GM12878 (cell line): ENCODE data around the gene KAZN. TPM values are rescaled to one million over a fixed set of nuclear protein-coding genes. Genes with fewer than 3 reads are reported as not detected.

ENCODE experiments used
- ATAC-seq: fragments of 200-7000 bp; cut with Tn5 transposase; 3 replicates; pipeline ENCODE4 v1.9.1; 2020; ENCODE audit warnings: mild to moderate bottlenecking, moderate library complexity
- BruUV-seq: library from RNA; stranded (reverse); fragments of 400-500 nt; replicated peaks from 2 replicates; lab custom pipeline; 2021; lab: Mats Ljungman, UMichigan
- CTCF ChIA-PET: fragments of 300-600 bp; sonication (Branson Sonifier 250); formaldehyde crosslinking; extraction: SDS; loops from one replicate; lab custom pipeline; 2021; ENCODE audit warnings: inconsistent platforms; lab: Yijun Ruan, JAX
- POLR2A ChIA-PET: fragments of 350-600 bp; formaldehyde crosslinking; extraction: SDS; loops from one replicate; lab custom pipeline; 2021; ENCODE audit warnings: inconsistent platforms; lab: Charles Lee
- RAD21 ChIA-PET: fragments of 300-600 bp; sonication (Branson Sonifier 250); formaldehyde crosslinking; loops from one replicate; lab custom pipeline; 2023; ENCODE audit warnings: antibody characterized with exemption; ENCODE audit not compliant: unreplicated experiment; lab: Charles Lee
- SMC1A ChIA-PET: fragments of 300-600 bp; sonication (Branson Sonifier 250); formaldehyde crosslinking; loops from one replicate; lab custom pipeline; 2023; ENCODE audit not compliant: unreplicated experiment, uncharacterized antibody; lab: Charles Lee
- DNase-seq: peaks from one replicate; pipeline ENCODE4 v3.0.0-alpha.2; 2011; ENCODE audit warnings: low read depth, low spot score
- FAIRE-seq: peaks from 3 replicates; lab custom pipeline; 2011; peaks lifted over from hg19 to GRCh38; lab: Jason Lieb, UNC
- H2AFZ ChIP-seq: 2 replicates; pipeline ENCODE4 v1.6.0; 2011; ENCODE audit warnings: low read depth, low read length, control low read depth; ENCODE audit not compliant: control insufficient read depth
- H3K27ac ChIP-seq: 2 replicates; pipeline ENCODE4 v1.5.1; 2011; ENCODE audit warnings: control low read depth; ENCODE audit not compliant: control insufficient read depth, insufficient read depth
- H3K27me3 ChIP-seq, 2 experiments: replicated peaks in 1 of 2; 2 replicates each; pipeline versions ENCODE4 v1.6.0 to v1.6.1; 2011; ENCODE audit warnings: low read length in 1 of 2; ENCODE audit not compliant: control insufficient read depth in 2 of 2, insufficient read depth in 2 of 2
- H3K36me3 ChIP-seq, 2 experiments: 2 replicates each; pipeline ENCODE4 v1.5.1; 2011; ENCODE audit warnings: low read length in 1 of 2; ENCODE audit not compliant: control insufficient read depth in 2 of 2, insufficient read depth in 2 of 2
- H3K4me1 ChIP-seq: 2 replicates; pipeline ENCODE4 v1.6.1; 2011; ENCODE audit warnings: mild to moderate bottlenecking, low read length, moderate library complexity, mixed read lengths; ENCODE audit not compliant: control insufficient read depth, insufficient read depth
- H3K4me2 ChIP-seq: 2 replicates; pipeline ENCODE4 v1.6.0; 2011; ENCODE audit warnings: control low read depth; ENCODE audit not compliant: control insufficient read depth, insufficient read depth
- H3K4me3 ChIP-seq: fragments of 200-600 bp; sonication (generic); 2 replicates; pipeline ENCODE4 v1.5.1; 2016
- H3K79me2 ChIP-seq: 2 replicates; pipeline ENCODE4 v1.6.0; 2011; ENCODE audit warnings: low read length; ENCODE audit not compliant: control insufficient read depth, insufficient read depth
- H3K9ac ChIP-seq: 2 replicates; pipeline ENCODE4 v1.8.0; 2011; ENCODE audit warnings: low read length, control low read depth, mixed read lengths; ENCODE audit not compliant: control insufficient read depth, insufficient read depth
- H3K9me3 ChIP-seq: replicated peaks from 3 replicates; pipeline ENCODE4 v1.5.1; 2011; ENCODE audit warnings: mild to moderate bottlenecking, low read length; ENCODE audit not compliant: control insufficient read depth, insufficient read depth
- H4K20me1 ChIP-seq: 2 replicates; pipeline ENCODE4 v1.6.0; 2011; ENCODE audit not compliant: control insufficient read depth, insufficient read depth
- ELK1 ChIP-seq: IDR thresholded peaks from 2 replicates; pipeline ENCODE4 v1.6.1; 2012; ENCODE audit warnings: low read depth, low read length, improper control_type of control experiment
- FOXM1 ChIP-seq: IDR thresholded peaks from 2 replicates; pipeline ENCODE4 v1.6.1; 2012; ENCODE audit warnings: low read depth, mild to moderate bottlenecking, inconsistent platforms, low read length, moderate library complexity
- HCFC1 ChIP-seq: fragments of 150-350 bp; IDR thresholded peaks from 2 replicates; pipeline ENCODE4 v1.6.1; 2014; ENCODE audit warnings: low read length
- IKZF2 ChIP-seq, 2 experiments: fragments of 450-650 bp; IDR thresholded peaks; 2 replicates each; pipeline ENCODE4 v1.6.1; 2017; ENCODE audit warnings: mild to moderate bottlenecking in 2 of 2, moderate library complexity in 2 of 2
- IRF4 ChIP-seq: IDR thresholded peaks from 2 replicates; pipeline ENCODE4 v1.6.1; 2011; ENCODE audit warnings: low read depth, low read length
- JUNB ChIP-seq: IDR thresholded peaks from 2 replicates; pipeline ENCODE4 v1.6.1; 2016; ENCODE audit warnings: antibody characterized with exemption, mild to moderate bottlenecking
- KDM1A ChIP-seq: fragments of 200-600 bp; sonication (generic); IDR thresholded peaks from 2 replicates; pipeline ENCODE4 v1.6.1; 2016; ENCODE audit warnings: borderline replicate concordance
- LARP7 ChIP-seq: fragments of 450-650 bp; IDR thresholded peaks from 2 replicates; pipeline ENCODE4 v1.6.1; 2017; ENCODE audit warnings: mild to moderate bottlenecking
- MYB ChIP-seq: fragments of 150-350 bp; IDR thresholded peaks from 2 replicates; pipeline ENCODE4 v1.6.1; 2014; ENCODE audit warnings: mild to moderate bottlenecking, low read depth, low read length, borderline replicate concordance
- SREBF1 ChIP-seq: IDR thresholded peaks from 2 replicates; pipeline ENCODE4 v1.6.1; 2012; ENCODE audit warnings: mild to moderate bottlenecking, low read length
- USF1 ChIP-seq: IDR thresholded peaks from 2 replicates; pipeline ENCODE4 v1.6.1; 2011; ENCODE audit warnings: borderline replicate concordance, low read depth, mild to moderate bottlenecking, moderate library complexity, mixed read lengths, low read length; ENCODE audit not compliant: insufficient read depth; ENCODE audit errors: extremely low read length
- WGBS: methylation state at CpG from one replicate; pipeline ENCODE4 v1.1.6; 2016; ENCODE audit warnings: low lambda C conversion rate; ENCODE audit not compliant: insufficient replicate concordance, insufficient coverage; ENCODE audit errors: missing lambda C conversion rate; 5-methylcytosine and 5-hydroxymethylcytosine counted together
- in situ Hi-C: fragments of 300-500 bp; cut with MboI; formaldehyde crosslinking; loops from 9 replicates; pipeline ENCODE4 v1.14.3; 2018; ENCODE audit warnings: mixed read lengths
- intact Hi-C: fragments of 100-400 bp; cut with micrococcal nuclease; formaldehyde crosslinking; loops from one replicate; pipeline ENCODE4 v1.14.2; 2022; ENCODE audit not compliant: unreplicated experiment
- polyA plus RNA-seq, 11 experiments: library from polyadenylated mRNA; depleted of rRNA in 4 of 11; unstranded in 6 of 11; stranded (reverse) in 5 of 11; fragments of >200 nt; fragmentation: Nextera tagmentation in 4 of 11; fragmentation: Illumina TruSeq in 1 of 11; extraction: Ambion mirVana in 4 of 11; extraction: Trizol in 1 of 11; gene quantifications; 1 replicate in 1 of 11; 2 replicates in 10 of 11; pipeline versions ENCODE4 v1.2.1 to v1.2.3, GENCODE V29; 2011 to 2016; ENCODE audit warnings: inconsistent platforms in 2 of 11, missing spikeins in 2 of 11, low read depth in 1 of 11
- total RNA-seq, 4 experiments: library from RNA; depleted of rRNA in 3 of 4; stranded (reverse); fragments of >200 nt in 3 of 4; fragmentation: Illumina TruSeq in 1 of 4; extraction: Trizol in 1 of 4; gene quantifications; 2 replicates each; pipeline versions ENCODE4 v1.2.1 to v1.2.3, GENCODE V29; 2013 to 2021

KAZN gene
- total and polyA plus RNA-seq, 10 of the 15 experiments (the other 5 are each of a cell fraction or from before 2014, with no cell fraction given): 0.72 to 4.0 (median 1.2) TPM

GRCh38 chr1:14842891-14843290 lies 244.4 kb downstream of the KAZN start:
- Histone ChIP-seq H3K4me3 (no peak overlapping the region), H3K9ac (no peak overlapping the region), H3K79me2 (no peaks in the 10 kb centered on the region), H3K4me1 (no peaks in the 10 kb centered on the region), H3K4me2 (no peak overlapping the region), H4K20me1 (no peaks in the 10 kb centered on the region), H3K27me3 (no peaks in the 10 kb centered on the region), H3K27ac (no peak overlapping the region), H3K36me3 (no peaks in the 10 kb centered on the region), H2AFZ (no peak overlapping the region), H3K9me3 (peaks cover 2% of the 10 kb centered on the region; the same call in 2 of the 3 replicates)
- ATAC-seq (no peak), DNase-seq (no peak), FAIRE-seq (no peak)
- in situ Hi-C loops (no loop called here), intact Hi-C loops (no loop called here)
- RAD21 ChIA-PET: no interaction called here
- TF ChIP-seq IRF4 (no peak), KDM1A (no peak), HCFC1 (no peak), LARP7 (no peak), USF1 (no peak), JUNB (no peak), ELK1 (no peak), IKZF2 (IDR thresholded peaks at IDR 0.05) (no peak), SREBF1 (no peak), MYB (no peak), FOXM1 (no peak)
- POLR2A ChIA-PET: no interaction called here
- CTCF ChIA-PET: no interaction called here
- SMC1A ChIA-PET: interaction anchor here (1.0 kb wide), 1 partner anchor 261 kb away, joined by 3 read pairs; no protein-coding TSS in a partner anchor
- whole genome bisulfite sequencing: 26% methylated on average over 2 of the region's 2 CpGs
- no TSS peak for BruUV-seq
